Fibroblast of lung (primary cell): ENCODE results near the gene DAGLB. TPM values are rescaled to one million over a fixed set of nuclear protein-coding genes. Genes with fewer than 3 reads are reported as not detected.

Source experiments
- DNase-seq, 2 donors: peaks; one replicate each; pipeline versions ENCODE4 v3.0.0 to v3.0.0-alpha.2; 2010; ENCODE audit warnings: low read depth in 2 of 2
- H2AFZ ChIP-seq: 2 replicates; pipeline ENCODE4 v1.5.1; 2012; ENCODE audit warnings: low read length, control low read depth, inconsistent platforms
- H3K27ac ChIP-seq: 2 replicates; pipeline ENCODE4 v1.5.1; 2011; ENCODE audit warnings: low read length, control low read depth; ENCODE audit not compliant: insufficient read depth
- H3K27me3 ChIP-seq: 2 replicates; pipeline ENCODE4 v1.5.1; 2011; ENCODE audit warnings: mild to moderate bottlenecking, low read length; ENCODE audit not compliant: control insufficient read depth, insufficient read depth
- H3K36me3 ChIP-seq: 2 replicates; pipeline ENCODE4 v1.5.1; 2011; ENCODE audit warnings: low read length; ENCODE audit not compliant: control insufficient read depth, insufficient read depth
- H3K4me1 ChIP-seq: 2 replicates; pipeline ENCODE4 v1.5.1; 2011; ENCODE audit warnings: low read length; ENCODE audit not compliant: control insufficient read depth, insufficient read depth; ENCODE audit errors: extremely low read depth
- H3K4me2 ChIP-seq: 2 replicates; pipeline ENCODE4 v1.5.1; 2011; ENCODE audit warnings: low read length, control low read depth; ENCODE audit not compliant: insufficient read depth; ENCODE audit errors: extremely low read depth
- H3K4me3 ChIP-seq, 4 experiments: fragments of 200-600 bp in 1 of 4; sonication (generic) in 1 of 4; replicated peaks in 1 of 4; 2 replicates each; pipeline ENCODE4 v1.5.1; 2011 to 2016; ENCODE audit warnings: low read length in 4 of 4, low read depth in 3 of 4, mild to moderate bottlenecking in 3 of 4, control low read depth in 2 of 4, inconsistent platforms in 1 of 4, mixed read lengths in 1 of 4; ENCODE audit not compliant: insufficient read depth in 1 of 4; ENCODE audit errors: control extremely low read depth in 1 of 4
- H3K79me2 ChIP-seq: 2 replicates; pipeline ENCODE4 v1.5.1; 2012; ENCODE audit warnings: mild to moderate bottlenecking, low read length, inconsistent platforms; ENCODE audit not compliant: control insufficient read depth, insufficient read depth
- H3K9ac ChIP-seq: 2 replicates; pipeline ENCODE4 v1.5.1; 2011; ENCODE audit warnings: mild to moderate bottlenecking, low read length, control low read depth; ENCODE audit not compliant: insufficient read depth
- H3K9me3 ChIP-seq: 2 replicates; pipeline ENCODE4 v1.5.1; 2012; ENCODE audit warnings: low read depth, low read length; ENCODE audit not compliant: control insufficient read depth, insufficient read depth
- H4K20me1 ChIP-seq: 2 replicates; pipeline ENCODE4 v1.5.1; 2011; ENCODE audit warnings: low read length; ENCODE audit not compliant: control insufficient read depth, insufficient read depth; ENCODE audit errors: extremely low read depth
- CTCF ChIP-seq, 2 donors: IDR thresholded peaks in 1 of 2; conservative IDR thresholded peaks in 1 of 2; 1 replicate in 1 of 2; 2 replicates in 1 of 2; pipeline ENCODE4 v1.5.1; 2011 to 2012; ENCODE audit warnings: low read length in 2 of 2, control low read depth in 1 of 2, inconsistent platforms in 1 of 2, low read depth in 1 of 2, mild to moderate bottlenecking in 1 of 2
- EZH2 ChIP-seq: IDR thresholded peaks from 2 replicates; pipeline ENCODE4 v1.5.1; 2012; ENCODE audit warnings: low read length, control low read depth, mild to moderate bottlenecking; ENCODE audit errors: missing control alignments
- polyA plus RNA-seq, 2 donors: library from polyadenylated mRNA; depleted of rRNA in 1 of 2; stranded (reverse) in 1 of 2; unstranded in 1 of 2; fragments of >200 nt; gene quantifications; 2 replicates each; pipeline ENCODE4 v1.2.1, GENCODE V29; 2011 to 2012; ENCODE audit warnings: missing spikeins in 1 of 2
- total RNA-seq: library from RNA; depleted of rRNA; stranded (reverse); fragments of >200 nt; gene quantifications from 2 replicates; pipeline ENCODE4 v1.2.1, GENCODE V29; 2014

The DAGLB gene
- total and polyA plus RNA-seq, 2 donors (not counting 1 experiment from before 2014, with no cell fraction given) = 17.3 to 22.6 TPM

GRCh38 chr7:6438427-6438826, 9.3 kb downstream of the DAGLB start:
- Histone ChIP-seq H4K20me1 (no peaks in the 10 kb centered on the region), H3K4me3 (no peak overlapping the region), H2AFZ (no peak overlapping the region), H3K4me2 (no peak overlapping the region), H3K27ac (no peak overlapping the region), H3K9me3 (no peaks in the 10 kb centered on the region), H3K36me3 (peaks cover 17% of the 10 kb centered on the region), H3K79me2 (peaks cover 59% of the 10 kb centered on the region), H3K9ac (no peak overlapping the region), H3K4me1 (peaks cover 1% of the 10 kb centered on the region), H3K27me3 (no peaks in the 10 kb centered on the region)
- TF ChIP-seq EZH2 (no peak), CTCF (conservative IDR thresholded peaks at IDR 0.05 in 1 of 2, IDR thresholded peaks at IDR 0.05 in 1 of 2; ENCODE audit: low read depth in 1 of 2, low read length in 2 of 2) (no peak)
- DNase-seq = no peak

GRCh38 chr7:6437251-6437650, 10.5 kb downstream of the DAGLB start:
- no peak for TF ChIP-seq EZH2
- TF ChIP-seq CTCF (conservative IDR thresholded peaks at IDR 0.05 in 1 of 2, IDR thresholded peaks at IDR 0.05 in 1 of 2; ENCODE audit: low read depth in 1 of 2, low read length in 2 of 2) = no peak
- Histone ChIP-seq H4K20me1 (no peaks in the 10 kb centered on the region), H3K36me3 (peaks cover 14% of the 10 kb centered on the region), H3K9ac (no peak overlapping the region), H3K9me3 (no peaks in the 10 kb centered on the region), H3K27me3 (no peaks in the 10 kb centered on the region), H3K27ac (no peak overlapping the region), H3K4me2 (no peak overlapping the region), H3K79me2 (peaks cover 56% of the 10 kb centered on the region), H2AFZ (no peak overlapping the region), H3K4me1 (no peaks in the 10 kb centered on the region), H3K4me3 (no peak overlapping the region)
- DNase-seq = peak in 1 of 2 donors; percentile 60

GRCh38 chr7:6436385-6436685, 11.4 kb downstream of the DAGLB start:
- Histone ChIP-seq H3K9ac (no peak overlapping the region), H2AFZ (no peak overlapping the region), H3K4me1 (no peaks in the 10 kb centered on the region), H3K36me3 (peaks cover 12% of the 10 kb centered on the region), H3K9me3 (no peaks in the 10 kb centered on the region), H3K27me3 (no peaks in the 10 kb centered on the region), H4K20me1 (no peaks in the 10 kb centered on the region), H3K4me3 (no peak overlapping the region), H3K79me2 (peaks cover 47% of the 10 kb centered on the region), H3K4me2 (no peak overlapping the region), H3K27ac (no peak overlapping the region)
- TF ChIP-seq EZH2 (no peak), CTCF (conservative IDR thresholded peaks at IDR 0.05 in 1 of 2, IDR thresholded peaks at IDR 0.05 in 1 of 2; ENCODE audit: low read depth in 1 of 2, low read length in 2 of 2) (no peak)
- no peak for DNase-seq
